GM18502 (cell line): ENCODE data around the gene NXPE2.
"Not testable (repeated sequence)": the region's sequence is repeated elsewhere in the genome, so short reads cannot be mapped to it uniquely, and the experiment has no call there.

Source experiments
- ATAC-seq: cut with Tn5 transposase; IDR thresholded peaks from one replicate; pipeline ENCODE4 v1.9.1; 2021; ENCODE audit warnings: mild to moderate bottlenecking; ENCODE audit not compliant: unreplicated experiment, poor library complexity

NXPE2 gene

GRCh38 chr11:114678125-114679036 is at the start of gene NXPE2:
NXPE2 (plus strand) TSS chr11:114678527; CDS start chr11:114678576, 49 bp downstream.
- ATAC-seq, result no peak

GRCh38 chr11:114631445-114631965 is 46.8 kb upstream of the NXPE2 start:
- ATAC-seq, result not testable (repeated sequence)

- not testable (repeated sequence) for ATAC-seq
Measured at GRCh38 chr11:114639440-114639839, 38.9 kb upstream of the NXPE2 start.

- ATAC-seq, result no peak
Measured at GRCh38 chr11:114650661-114651060, 27.7 kb upstream of the NXPE2 start.

GRCh38 chr11:114651145-114651718 is 27.1 kb upstream of the NXPE2 start:
- ATAC-seq, result no peak

GRCh38 chr11:114653148-114653547 is 25.2 kb upstream of the NXPE2 start:
- ATAC-seq, result no peak

- ATAC-seq, result no peak
Measured at GRCh38 chr11:114664641-114665040, 13.7 kb upstream of the NXPE2 start.

- no peak for ATAC-seq
Measured at GRCh38 chr11:114666760-114667159, 11.6 kb upstream of the NXPE2 start.

GRCh38 chr11:114668109-114668508 is 10.2 kb upstream of the NXPE2 start:
- ATAC-seq, result no peak

- no peak for ATAC-seq
Measured at GRCh38 chr11:114673661-114674060, 4.7 kb upstream of the NXPE2 start.

GRCh38 chr11:114679505-114679904 is 1.2 kb downstream of the NXPE2 start:
- no peak for ATAC-seq

- ATAC-seq, result no peak
Measured at GRCh38 chr11:114683007-114683406, 4.7 kb downstream of the NXPE2 start.

- no peak for ATAC-seq
Measured at GRCh38 chr11:114684636-114685035, 6.3 kb downstream of the NXPE2 start.

GRCh38 chr11:114685097-114685496 is 6.8 kb downstream of the NXPE2 start:
- ATAC-seq, result no peak

GRCh38 chr11:114705280-114706024 is 27.1 kb downstream of the NXPE2 start:
- ATAC-seq, result no peak

GRCh38 chr11:114709960-114710359 is 31.6 kb downstream of the NXPE2 start:
- no peak for ATAC-seq

GRCh38 chr11:114713756-114714155 is 35.4 kb downstream of the NXPE2 start:
- ATAC-seq, result no peak

- ATAC-seq, result no peak
Measured at GRCh38 chr11:114719562-114719961, 41.2 kb downstream of the NXPE2 start.

- no peak for ATAC-seq
Measured at GRCh38 chr11:114724916-114725524, 46.7 kb downstream of the NXPE2 start.

- no peak for ATAC-seq
Measured at GRCh38 chr11:114725623-114726022, 47.3 kb downstream of the NXPE2 start.
